Keratinocyte (primary cell): Measurements from ENCODE around the gene OR2AE1. TPM values are rescaled to one million over a fixed set of nuclear protein-coding genes. Genes with fewer than 3 reads are reported as not detected.
"Not testable (repeated sequence)": the region's sequence is repeated elsewhere in the genome, so short reads cannot be mapped to it uniquely, and the experiment has no call there.

Experiments
- DNase-seq: peaks from one replicate; pipeline ENCODE4 v3.0.0-alpha.2; 2011; ENCODE audit warnings: low read depth, missing footprints, low spot score
- FAIRE-seq: peaks from 2 replicates; lab custom pipeline; 2011; peaks lifted over from hg19 to GRCh38; lab: Jason Lieb, UNC
- H2AFZ ChIP-seq: 2 replicates; pipeline ENCODE4 v1.6.0; 2012; ENCODE audit warnings: low read length, control low read depth, inconsistent platforms; ENCODE audit not compliant: control insufficient read depth
- H3K27ac ChIP-seq: 2 replicates; pipeline ENCODE4 v1.5.1; 2011; ENCODE audit warnings: low read length; ENCODE audit not compliant: control insufficient read depth, insufficient read depth
- H3K27me3 ChIP-seq: 3 replicates; pipeline ENCODE4 v1.6.0; 2011; ENCODE audit warnings: low read length; ENCODE audit not compliant: control insufficient read depth, insufficient read depth; ENCODE audit errors: extremely low read depth
- H3K36me3 ChIP-seq, 2 experiments: 2 replicates in 1 of 2; 3 replicates in 1 of 2; pipeline ENCODE4 v1.5.1; 2011; ENCODE audit warnings: low read length in 2 of 2, mild to moderate bottlenecking in 1 of 2; ENCODE audit not compliant: control insufficient read depth in 2 of 2, insufficient read depth in 2 of 2; ENCODE audit errors: extremely low read depth in 1 of 2
- H3K4me1 ChIP-seq: 3 replicates; pipeline ENCODE4 v1.5.1; 2011; ENCODE audit warnings: low read length; ENCODE audit not compliant: control insufficient read depth, insufficient read depth; ENCODE audit errors: extremely low read depth
- H3K4me2 ChIP-seq: 3 replicates; pipeline ENCODE4 v1.6.0; 2011; ENCODE audit warnings: low read depth, low read length; ENCODE audit not compliant: control insufficient read depth, insufficient read depth; ENCODE audit errors: extremely low read depth
- H3K4me3 ChIP-seq, 3 experiments: fragments of 200-600 bp in 1 of 3; sonication (generic) in 1 of 3; 2 replicates in 2 of 3; 3 replicates in 1 of 3; pipeline ENCODE4 v1.5.1; 2011 to 2016; ENCODE audit warnings: low read length in 3 of 3, mild to moderate bottlenecking in 3 of 3, control low read depth in 2 of 3, inconsistent platforms in 1 of 3, low read depth in 1 of 3, mixed read lengths in 1 of 3, mixed run types in 1 of 3, moderate library complexity in 1 of 3; ENCODE audit not compliant: control insufficient read depth in 2 of 3, insufficient read depth in 2 of 3; ENCODE audit errors: extremely low read depth in 1 of 3
- H3K79me2 ChIP-seq: 2 replicates; pipeline ENCODE4 v1.6.0; 2012; ENCODE audit warnings: low read length; ENCODE audit not compliant: control insufficient read depth, insufficient read depth
- H3K9ac ChIP-seq: 3 replicates; pipeline ENCODE4 v1.6.0; 2011; ENCODE audit warnings: low read length; ENCODE audit not compliant: control insufficient read depth, insufficient read depth; ENCODE audit errors: extremely low read depth
- H3K9me1 ChIP-seq: 3 replicates; pipeline ENCODE4 v1.6.0; 2011; ENCODE audit warnings: low read length; ENCODE audit not compliant: control insufficient read depth, insufficient read depth; ENCODE audit errors: extremely low read depth
- H3K9me3 ChIP-seq: 2 replicates; pipeline ENCODE4 v1.5.1; 2012; ENCODE audit warnings: low read depth, low read length; ENCODE audit not compliant: control insufficient read depth
- H4K20me1 ChIP-seq: 3 replicates; pipeline ENCODE4 v1.6.0; 2011; ENCODE audit warnings: low read length; ENCODE audit not compliant: control insufficient read depth, insufficient read depth; ENCODE audit errors: extremely low read depth
- CTCF ChIP-seq, 3 experiments: IDR thresholded peaks in 1 of 3; conservative IDR thresholded peaks in 1 of 3; optimal IDR thresholded peaks in 1 of 3; 2 replicates in 2 of 3; 3 replicates in 1 of 3; pipeline versions ENCODE3 to v1.5.1; 2011; ENCODE audit warnings: low read length in 3 of 3, mild to moderate bottlenecking in 3 of 3, moderate library complexity in 2 of 3, control low read depth in 1 of 3, inconsistent platforms in 1 of 3; ENCODE audit not compliant: insufficient read depth in 2 of 3; ENCODE audit errors: extremely low read depth in 1 of 3
- EZH2 ChIP-seq: IDR thresholded peaks from one replicate; pipeline ENCODE4 v1.6.1; 2012; ENCODE audit warnings: inconsistent platforms, mild to moderate bottlenecking, low read length, moderate library complexity
- dilution Hi-C: fragments of 300-500 bp; cut with MboI; formaldehyde crosslinking; loops from one replicate; pipeline ENCODE4 v1.7.0; 2020; ENCODE audit warnings: low sequenced_read_pairs; ENCODE audit not compliant: extremely low pct_ligation_motif_present
- polyA plus RNA-seq, 5 experiments: library from polyadenylated mRNA; depleted of rRNA in 3 of 5; stranded (reverse) in 3 of 5; stranded (forward) in 1 of 5; unstranded in 1 of 5; fragments of >200 nt; gene quantifications; 1 replicate in 1 of 5; 2 replicates in 3 of 5; 3 replicates in 1 of 5; pipeline versions ENCODE4 v1.2.1 to v1.2.3, GENCODE V29; 2011 to 2012; ENCODE audit warnings: missing spikeins in 2 of 5, low read depth in 1 of 5, low replicate concordance in 1 of 5

The OR2AE1 gene
- polyA plus RNA-seq, 1 donor (not counting 4 experiments of a cell fraction or from before 2014, with no cell fraction given): not detected

DNA sequence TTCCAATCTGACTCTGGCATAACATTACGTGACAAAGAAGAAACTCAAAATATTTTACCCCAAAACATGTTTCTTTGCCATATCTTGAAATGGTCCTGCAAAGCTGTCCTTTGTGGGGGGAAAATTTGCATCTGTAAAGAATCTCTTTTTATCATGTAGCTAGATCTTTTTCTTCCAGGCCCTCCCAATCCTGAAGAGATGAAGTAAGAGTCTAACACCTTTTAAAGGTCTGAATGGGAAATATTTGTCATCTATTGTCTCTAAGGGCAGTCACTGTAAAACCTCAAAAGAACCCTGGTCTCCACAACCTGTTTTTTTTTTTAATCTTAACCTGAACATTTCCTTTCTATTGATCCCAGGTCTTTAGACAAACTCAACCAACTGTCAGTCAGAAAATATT is 8.6 kb downstream of the OR2AE1 start:
- Histone ChIP-seq H3K9me1 (no peaks in the 10 kb centered on the region), H2AFZ (no peak overlapping the region), H3K79me2 (no peaks in the 10 kb centered on the region), H3K4me2 (no peak overlapping the region), H3K4me3 (no peak overlapping the region), H3K27ac (no peak overlapping the region), H3K36me3 (no peaks in the 10 kb centered on the region), H4K20me1 (no peaks in the 10 kb centered on the region), H3K4me1 (no peaks in the 10 kb centered on the region), H3K9me3 (no peaks in the 10 kb centered on the region), H3K9ac (no peak overlapping the region), H3K27me3 (no peaks in the 10 kb centered on the region)
- dilution Hi-C loops: no loop called here
- no peak for FAIRE-seq
- DNase-seq: no peak
- TF ChIP-seq EZH2: no peak

- H3K4me1 ChIP-seq, H3K4me3 ChIP-seq, H3K36me3 ChIP-seq, DNase-seq, FAIRE-seq, dilution Hi-C loops, H3K27ac ChIP-seq, H3K79me2 ChIP-seq, H2AFZ ChIP-seq, H3K9me1 ChIP-seq, H3K4me2 ChIP-seq, H3K27me3 ChIP-seq, H3K9ac ChIP-seq, H4K20me1 ChIP-seq, H3K9me3 ChIP-seq: not testable (repeated sequence)
These were observed 9.4 kb downstream of the OR2AE1 start for GRCh38 chr7:99867477-99867876.

- Histone ChIP-seq H3K27ac (no peak overlapping the region), H3K27me3 (no peaks in the 10 kb centered on the region), H4K20me1 (no peaks in the 10 kb centered on the region), H3K4me2 (no peak overlapping the region), H3K9ac (no peak overlapping the region), H3K4me1 (peaks cover 15% of the 10 kb centered on the region), H3K36me3 (no peaks in the 10 kb centered on the region), H3K79me2 (no peaks in the 10 kb centered on the region), H3K9me1 (no peaks in the 10 kb centered on the region), H3K9me3 (no peaks in the 10 kb centered on the region), H3K4me3 (no peak overlapping the region), H2AFZ (no peak overlapping the region)
- dilution Hi-C loops: no loop called here
- TF ChIP-seq EZH2 (no peak), CTCF (optimal IDR thresholded peaks at IDR 0.05 in 1 of 3, IDR thresholded peaks at IDR 0.05 in 1 of 3, conservative IDR thresholded peaks at IDR 0.05 in 1 of 3; ENCODE audit: extremely low read depth in 1 of 3, insufficient read depth in 2 of 3, low read length in 3 of 3) (no peak)
- FAIRE-seq (no peak), DNase-seq (no peak)
These were observed 12.9 kb downstream of the OR2AE1 start for GRCh38 chr7:99863847-99864440.
